ENCODE data around the gene CDC37L1. TPM values are rescaled to one million over a fixed set of nuclear protein-coding genes. Genes with fewer than 3 reads are reported as not detected.

The CDC37L1 gene
- total RNA-seq, 1 donor from 2014 or later = 16.6 TPM

DNA sequence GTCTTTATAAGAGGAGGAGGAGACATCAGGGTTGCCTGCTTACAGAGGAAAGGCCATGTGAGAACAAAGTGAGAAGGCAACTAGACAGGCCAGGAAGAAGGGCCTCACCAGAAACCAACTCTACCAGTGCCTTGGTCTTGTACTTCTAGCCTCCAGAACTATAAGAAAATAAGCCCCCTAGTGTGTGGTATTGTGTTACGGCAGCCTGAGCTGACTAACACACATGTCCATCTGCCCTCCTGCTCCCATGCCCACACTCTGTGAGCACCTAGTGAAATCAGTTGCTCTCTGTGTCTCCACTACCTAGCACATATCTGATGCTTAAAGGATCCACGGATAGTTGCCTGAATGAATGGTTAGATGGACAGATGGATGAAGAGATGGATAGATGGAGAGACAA, 54.8 kb downstream of the CDC37L1 start:
- peaks cover 4% of the 10 kb centered on the region for H3K4me1 Mint-ChIP-seq (ENCODE audit: low read depth)
- no peaks in the 10 kb centered on the region for H3K9me3 Mint-ChIP-seq (ENCODE audit: low read depth)
- H3K36me3 Mint-ChIP-seq (ENCODE audit: insufficient read depth) = peaks cover 8% of the 10 kb centered on the region
- no peak overlapping the region for H3K27ac Mint-ChIP-seq
- no peak overlapping the region for H3K4me3 Mint-ChIP-seq (ENCODE audit: low read depth)
- DNase-seq (ENCODE audit: low spot score, unreplicated experiment) = no peak
- TF ChIP-seq, protein P1, sequence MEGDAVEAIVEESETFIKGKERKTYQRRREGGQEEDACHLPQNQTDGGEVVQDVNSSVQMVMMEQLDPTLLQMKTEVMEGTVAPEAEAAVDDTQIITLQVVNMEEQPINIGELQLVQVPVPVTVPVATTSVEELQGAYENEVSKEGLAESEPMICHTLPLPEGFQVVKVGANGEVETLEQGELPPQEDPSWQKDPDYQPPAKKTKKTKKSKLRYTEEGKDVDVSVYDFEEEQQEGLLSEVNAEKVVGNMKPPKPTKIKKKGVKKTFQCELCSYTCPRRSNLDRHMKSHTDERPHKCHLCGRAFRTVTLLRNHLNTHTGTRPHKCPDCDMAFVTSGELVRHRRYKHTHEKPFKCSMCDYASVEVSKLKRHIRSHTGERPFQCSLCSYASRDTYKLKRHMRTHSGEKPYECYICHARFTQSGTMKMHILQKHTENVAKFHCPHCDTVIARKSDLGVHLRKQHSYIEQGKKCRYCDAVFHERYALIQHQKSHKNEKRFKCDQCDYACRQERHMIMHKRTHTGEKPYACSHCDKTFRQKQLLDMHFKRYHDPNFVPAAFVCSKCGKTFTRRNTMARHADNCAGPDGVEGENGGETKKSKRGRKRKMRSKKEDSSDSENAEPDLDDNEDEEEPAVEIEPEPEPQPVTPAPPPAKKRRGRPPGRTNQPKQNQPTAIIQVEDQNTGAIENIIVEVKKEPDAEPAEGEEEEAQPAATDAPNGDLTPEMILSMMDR (IDR thresholded peaks at IDR 0.05; ENCODE audit: unreplicated experiment) = no peak
- H3K27me3 Mint-ChIP-seq = no peaks in the 10 kb centered on the region

DNA sequence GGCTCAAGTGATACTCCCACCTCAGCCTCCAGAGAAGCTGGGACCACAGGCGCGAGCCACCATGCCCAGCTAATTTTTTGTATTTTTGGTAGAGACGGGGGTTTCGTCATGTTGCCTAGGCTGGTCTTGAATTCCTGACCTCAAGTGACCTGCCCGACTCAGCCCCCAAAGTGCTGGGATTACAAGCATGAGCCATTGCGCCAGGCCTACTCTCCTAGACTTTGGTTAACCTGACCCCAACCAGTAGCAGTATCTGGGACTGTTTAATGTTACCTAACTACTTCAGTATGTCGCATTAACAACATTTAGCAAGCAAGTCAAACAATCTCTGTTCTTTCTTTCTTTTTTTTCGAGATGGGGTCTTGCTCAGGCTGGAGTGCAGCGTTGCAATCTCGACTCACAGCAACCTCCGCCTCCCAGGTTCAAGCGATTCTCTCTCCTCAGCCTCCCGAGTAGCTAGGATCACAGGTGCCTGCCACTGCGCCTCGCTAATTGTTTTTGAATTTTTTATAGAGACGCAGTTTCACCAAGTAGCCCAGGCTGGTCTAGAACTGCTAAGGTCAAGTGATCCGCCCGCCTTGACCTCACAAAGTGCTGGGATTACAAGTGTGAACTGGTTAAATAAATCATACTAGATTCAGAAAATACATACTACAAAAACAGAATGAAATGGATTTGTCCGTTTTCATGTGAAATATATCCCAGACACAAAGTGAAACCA, 59.7 kb downstream of the CDC37L1 start:
- H3K27ac Mint-ChIP-seq = peak overlapping the region; percentile 97
- DNase-seq (ENCODE audit: low spot score, unreplicated experiment) = no peak

DNA sequence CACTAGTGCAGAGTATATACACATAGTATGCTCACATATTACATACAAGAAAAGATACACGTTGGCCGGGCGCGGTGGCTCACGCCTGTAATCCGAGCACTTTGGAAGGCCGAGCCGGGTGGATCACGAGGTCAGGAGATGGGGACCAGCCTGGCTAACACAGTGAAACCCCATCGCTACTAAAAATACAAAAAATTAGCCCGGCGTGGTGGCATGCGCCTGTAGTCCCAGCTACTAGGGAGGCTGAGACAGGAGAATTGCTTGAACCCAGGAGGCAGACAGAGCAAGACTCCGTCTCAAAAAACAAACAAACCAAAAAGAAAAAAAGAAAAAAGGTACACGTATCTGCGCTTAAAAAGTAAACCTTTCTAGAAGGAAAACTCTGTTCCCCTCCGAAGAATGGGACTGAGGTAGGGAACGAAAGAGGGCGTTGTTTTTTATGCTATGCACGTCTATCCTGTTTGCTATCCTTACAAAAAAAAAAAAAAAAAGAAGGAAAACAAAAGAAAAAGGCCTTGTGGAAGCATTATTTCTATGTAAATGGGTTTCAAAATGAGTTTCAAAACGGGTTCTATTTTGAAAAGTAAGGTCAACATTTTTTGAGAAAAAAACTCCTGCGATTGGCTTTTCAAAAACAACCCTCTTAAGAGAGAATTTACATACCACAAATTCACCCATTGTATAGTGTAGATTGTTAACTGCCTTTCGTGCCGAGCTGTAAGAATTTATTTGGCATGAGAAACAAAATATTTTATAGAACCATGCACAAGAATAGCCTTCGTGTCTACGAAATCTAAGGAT, 60.4 kb downstream of the CDC37L1 start:
- Mint-ChIP-seq H3K36me3 (ENCODE audit: insufficient read depth) (peaks cover 3% of the 10 kb centered on the region), H3K4me1 (ENCODE audit: low read depth) (peaks cover 15% of the 10 kb centered on the region), H3K4me3 (ENCODE audit: low read depth) (peak overlapping the region; percentile 93), H3K27me3 (no peaks in the 10 kb centered on the region), H3K27ac (peak overlapping the region; percentile 97), H3K9me3 (ENCODE audit: low read depth) (no peaks in the 10 kb centered on the region)
- TF ChIP-seq, protein P1 (IDR thresholded peaks at IDR 0.05; ENCODE audit: unreplicated experiment) = no peak
- no peak for DNase-seq (ENCODE audit: low spot score, unreplicated experiment)

More for the DNA sequence above, 59.7 kb downstream of the CDC37L1 start:
- H3K27me3 Mint-ChIP-seq = no peaks in the 10 kb centered on the region
- TF ChIP-seq, protein P1 (IDR thresholded peaks at IDR 0.05; ENCODE audit: unreplicated experiment) = no peak
- H3K36me3 Mint-ChIP-seq (ENCODE audit: insufficient read depth) = peaks cover 5% of the 10 kb centered on the region
- H3K4me1 Mint-ChIP-seq (ENCODE audit: low read depth) = peaks cover 15% of the 10 kb centered on the region
- H3K9me3 Mint-ChIP-seq (ENCODE audit: low read depth) = no peaks in the 10 kb centered on the region
- peak overlapping the region; percentile 93 for H3K4me3 Mint-ChIP-seq (ENCODE audit: low read depth)

DNA sequence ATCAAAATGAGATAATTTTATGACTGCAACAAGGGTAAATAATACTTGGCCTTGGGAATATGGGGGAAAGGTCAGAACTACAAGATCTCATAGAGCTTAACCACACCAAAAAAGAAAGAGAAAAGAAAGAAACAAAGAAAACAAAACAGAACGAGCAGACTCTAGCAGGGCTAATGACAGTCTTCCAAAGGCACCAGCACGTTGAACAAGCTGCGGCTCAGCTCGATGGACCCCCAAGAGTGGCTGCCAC, 60.9 kb downstream of the CDC37L1 start:
- no peak for DNase-seq (ENCODE audit: low spot score, unreplicated experiment)
- Mint-ChIP-seq H3K9me3 (ENCODE audit: low read depth) (no peaks in the 10 kb centered on the region), H3K4me1 (ENCODE audit: low read depth) (peaks cover 15% of the 10 kb centered on the region), H3K27me3 (no peaks in the 10 kb centered on the region), H3K4me3 (ENCODE audit: low read depth) (peak overlapping the region; percentile 93), H3K36me3 (ENCODE audit: insufficient read depth) (peaks cover 3% of the 10 kb centered on the region), H3K27ac (peak overlapping the region; percentile 97)
- TF ChIP-seq, protein P1 (IDR thresholded peaks at IDR 0.05; ENCODE audit: unreplicated experiment) = no peak

DNA sequence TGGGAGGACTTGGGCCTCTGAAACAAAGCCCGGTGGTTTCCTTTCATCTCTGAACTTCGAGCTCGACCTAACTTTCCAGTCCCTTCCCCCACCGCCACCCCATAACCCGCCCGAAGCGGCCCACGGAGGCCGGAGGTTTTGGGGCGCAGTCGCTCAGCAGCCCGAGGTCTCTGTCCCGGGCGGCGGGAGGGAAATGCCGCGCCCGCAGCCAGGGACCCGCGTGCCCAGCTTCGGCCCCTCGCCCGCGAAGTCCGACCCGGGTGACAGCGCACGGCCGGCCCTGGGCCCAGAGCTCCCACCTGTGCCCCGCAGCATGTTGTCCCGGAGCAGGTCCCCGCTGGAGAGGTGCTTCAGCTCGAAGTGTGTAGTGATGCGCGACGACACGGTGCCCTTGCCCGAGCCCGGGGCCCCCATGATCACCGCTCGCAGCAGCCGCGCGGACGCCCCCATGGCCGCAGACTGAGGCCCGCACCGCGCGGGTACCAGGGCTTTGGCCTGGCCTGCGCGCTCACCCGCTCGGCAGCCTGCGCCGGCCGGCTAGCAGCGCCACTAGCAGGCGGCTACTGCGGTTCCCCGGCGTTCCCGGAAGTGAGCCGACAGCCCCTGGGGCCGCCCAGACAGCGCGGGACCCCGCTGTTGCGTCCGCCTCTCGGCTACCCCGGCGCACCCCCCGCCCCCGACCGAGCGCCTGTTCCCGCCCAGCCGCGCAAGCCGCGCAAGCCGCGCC, 61.4 kb downstream of the CDC37L1 start, which contains the start of gene AK3:
AK3 (minus strand) TSS at position 565 of the 727 bp plus-strand sequence; CDS start at position 450, 115 bp downstream.
- DNase-seq (ENCODE audit: low spot score, unreplicated experiment) = peak; percentile 86
- Mint-ChIP-seq H3K4me1 (ENCODE audit: low read depth) (peaks cover 15% of the 10 kb centered on the region), H3K36me3 (ENCODE audit: insufficient read depth) (peaks cover 3% of the 10 kb centered on the region), H3K4me3 (ENCODE audit: low read depth) (peak within 1 kb of the TSS; percentile 93), H3K27ac (peak within 1 kb of the TSS; percentile 97), H3K27me3 (no peaks in the 10 kb centered on the region), H3K9me3 (ENCODE audit: low read depth) (no peaks in the 10 kb centered on the region)
- TF ChIP-seq, protein P1 (IDR thresholded peaks at IDR 0.05; ENCODE audit: unreplicated experiment) = peak; percentile 41
